Calu3 (cell line): ENCODE data around the gene CACNA2D3. TPM values are rescaled to one million over a fixed set of nuclear protein-coding genes. Genes with fewer than 3 reads are reported as not detected.

Experiments used
- BruUV-seq: library from RNA; stranded (reverse); fragments of 400-500 nt; replicated peaks from 2 replicates; lab custom pipeline; 2021; lab: Mats Ljungman, UMichigan
- CTCF ChIA-PET: fragments of 300-600 bp; sonication (Branson Sonifier 250); formaldehyde crosslinking; loops from one replicate; lab custom pipeline; 2022; ENCODE audit warnings: antibody characterized with exemption; lab: Charles Lee
- DNase-seq: peaks from one replicate; pipeline ENCODE4 v3.0.0; 2022
- H3K27ac Mint-ChIP-seq: one replicate; pipeline ENCODE4 v1.8.0; 2022; ENCODE audit warnings: mixed read lengths; ENCODE audit not compliant: unreplicated experiment
- H3K27me3 Mint-ChIP-seq: one replicate; pipeline ENCODE4 v1.8.0; 2022; ENCODE audit warnings: mixed read lengths; ENCODE audit not compliant: unreplicated experiment
- H3K36me3 Mint-ChIP-seq: one replicate; pipeline ENCODE4 v1.8.0; 2022; ENCODE audit warnings: mild to moderate bottlenecking, moderate library complexity, mixed read lengths; ENCODE audit not compliant: insufficient read depth, unreplicated experiment
- H3K4me1 Mint-ChIP-seq: one replicate; pipeline ENCODE4 v1.8.0; 2022; ENCODE audit warnings: mild to moderate bottlenecking, low read depth, mixed read lengths; ENCODE audit not compliant: unreplicated experiment
- H3K4me3 Mint-ChIP-seq: one replicate; pipeline ENCODE4 v1.8.0; 2022; ENCODE audit warnings: mild to moderate bottlenecking, low read depth, moderate library complexity, mixed read lengths; ENCODE audit not compliant: unreplicated experiment
- H3K9me3 Mint-ChIP-seq: one replicate; pipeline ENCODE4 v1.8.0; 2022; ENCODE audit warnings: low read depth, mixed read lengths; ENCODE audit not compliant: unreplicated experiment
- CTCF ChIP-seq: fragments of 200-600 bp; IDR thresholded peaks from one replicate; pipeline ENCODE4 v1.8.0; 2022; ENCODE audit warnings: antibody characterized with exemption; ENCODE audit not compliant: unreplicated experiment
- intact Hi-C: fragments of 100-400 bp; cut with micrococcal nuclease; formaldehyde crosslinking; loops from one replicate; pipeline ENCODE4 v1.10.0; 2022; ENCODE audit not compliant: unreplicated experiment
- total RNA-seq: library from RNA; stranded (reverse); gene quantifications from 2 replicates; pipeline ENCODE4 v1.2.3, GENCODE V29; 2022

Gene CACNA2D3
- total RNA-seq, 1 experiment from 2014 or later: not detected

DNA sequence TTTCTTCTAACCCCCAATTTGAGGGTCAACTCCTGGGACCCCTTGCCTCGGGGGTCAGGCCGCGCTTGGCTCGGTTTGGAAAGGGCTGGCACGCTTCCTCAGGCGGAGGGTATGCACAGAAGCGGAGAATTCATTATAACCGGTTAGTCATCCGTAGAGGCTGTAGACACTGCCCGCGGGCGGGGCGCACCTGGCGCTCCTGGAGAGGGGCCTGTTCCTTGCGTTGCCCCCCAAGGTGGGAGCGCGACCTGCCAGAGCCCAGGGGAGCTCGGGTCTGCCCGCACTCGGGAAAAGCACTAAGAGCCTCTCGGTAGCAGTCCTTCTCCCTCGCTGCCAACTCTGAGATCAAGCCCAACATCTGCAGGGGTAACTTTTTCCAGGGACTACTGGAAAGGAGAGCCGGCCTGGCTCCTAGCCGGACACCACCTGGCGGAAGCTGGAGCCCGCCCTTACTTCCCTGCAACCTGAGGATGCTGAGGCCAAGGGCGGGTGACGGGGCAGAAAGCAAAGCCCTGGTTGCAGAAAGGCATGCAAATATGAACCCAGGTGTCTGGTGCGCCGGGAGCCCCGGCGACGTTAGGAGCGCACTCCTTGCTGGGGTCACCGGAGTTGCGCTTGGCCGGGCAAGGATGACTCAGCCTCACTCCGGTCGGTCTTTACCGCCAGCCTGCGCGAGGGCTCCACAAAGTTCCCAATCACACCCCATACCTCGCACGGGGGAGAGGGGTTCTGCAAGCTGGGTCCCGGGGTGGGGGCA is 1.5 kb upstream of the CACNA2D3 start:
- H3K27me3 Mint-ChIP-seq: peaks cover 77% of the 10 kb centered on the region

GRCh38 chr3:54121414-54122323 is 683 bp upstream of the CACNA2D3 start:
- DNase-seq: no peak
- H3K9me3 Mint-ChIP-seq: no peaks in the 10 kb centered on the region
- no TSS peak for BruUV-seq
- no peaks in the 10 kb centered on the region for H3K4me1 Mint-ChIP-seq
- no peak for TF ChIP-seq CTCF
- intact Hi-C loops: no loop called here
- no peak overlapping the region for H3K27ac Mint-ChIP-seq
- peaks cover 74% of the 10 kb centered on the region for H3K27me3 Mint-ChIP-seq
- H3K4me3 Mint-ChIP-seq: peak overlapping the region; percentile 41
- H3K36me3 Mint-ChIP-seq: no peaks in the 10 kb centered on the region
- CTCF ChIA-PET: interaction anchor here (0.6 kb wide), 1 partner anchor 29 kb away, joined by 5 read pairs; no protein-coding TSS in a partner anchor

More for the DNA sequence above, 1.5 kb upstream of the CACNA2D3 start:
- H3K4me1 Mint-ChIP-seq: no peaks in the 10 kb centered on the region
- H3K9me3 Mint-ChIP-seq: peaks cover 5% of the 10 kb centered on the region
- H3K27ac Mint-ChIP-seq: no peak overlapping the region
- TF ChIP-seq CTCF: no peak
- peak; percentile 16 for DNase-seq
- no peak overlapping the region for H3K4me3 Mint-ChIP-seq
- BruUV-seq: no TSS peak
- CTCF ChIA-PET: interaction anchor here (0.6 kb wide), 1 partner anchor 28 kb away, joined by 5 read pairs; no protein-coding TSS in a partner anchor
- intact Hi-C loops: no loop called here
- no peaks in the 10 kb centered on the region for H3K36me3 Mint-ChIP-seq

GRCh38 chr3:54123003-54123775 is 837 bp downstream of the CACNA2D3 start:
- CTCF ChIA-PET: no interaction called here
- no peak for TF ChIP-seq CTCF
- BruUV-seq: no TSS peak
- DNase-seq: no peak
- H3K27me3 Mint-ChIP-seq: peaks cover 59% of the 10 kb centered on the region
- intact Hi-C loops: no loop called here
- no peaks in the 10 kb centered on the region for H3K4me1 Mint-ChIP-seq
- H3K9me3 Mint-ChIP-seq: no peaks in the 10 kb centered on the region
- no peaks in the 10 kb centered on the region for H3K36me3 Mint-ChIP-seq
- no peak overlapping the region for H3K27ac Mint-ChIP-seq
- peak overlapping the region; percentile 48 for H3K4me3 Mint-ChIP-seq

- intact Hi-C loops: no loop called here
- H3K4me1 Mint-ChIP-seq: no peaks in the 10 kb centered on the region
- H3K4me3 Mint-ChIP-seq: no peak overlapping the region
- no peaks in the 10 kb centered on the region for H3K9me3 Mint-ChIP-seq
- peaks cover 54% of the 10 kb centered on the region for H3K27me3 Mint-ChIP-seq
- no peak overlapping the region for H3K27ac Mint-ChIP-seq
- DNase-seq: no peak
- CTCF ChIA-PET: no interaction called here
- H3K36me3 Mint-ChIP-seq: no peaks in the 10 kb centered on the region
- TF ChIP-seq CTCF: no peak
- BruUV-seq: no TSS peak
Measured at GRCh38 chr3:54123776-54124196, 1.4 kb downstream of the CACNA2D3 start.
